ELF-1 (cell line): ENCODE measurements around the gene CDKN2A.

Experiments used
- DNase-seq: peaks from one replicate; pipeline ENCODE4 v3.0.0-alpha.2; 2016; ENCODE audit warnings: low read depth, low spot score

CDKN2A gene

DNA sequence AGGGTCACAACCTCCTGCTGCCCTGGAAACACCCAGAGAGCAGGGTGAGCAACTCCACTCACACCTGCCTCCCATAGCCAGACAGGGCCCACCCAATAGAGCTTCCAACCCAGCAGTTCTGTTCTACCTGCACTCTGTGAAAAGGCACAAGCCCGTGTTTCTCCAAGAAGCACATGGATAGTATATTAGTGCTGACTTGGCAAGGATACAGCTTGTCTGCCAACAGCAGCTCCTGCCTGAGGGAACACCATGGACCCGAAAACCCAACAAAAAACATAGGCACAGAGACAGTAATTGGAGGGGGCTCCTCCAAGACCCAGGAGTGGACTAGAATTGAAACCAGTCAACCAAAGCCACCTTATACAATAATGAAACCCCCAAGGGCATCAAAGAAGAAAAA lies 48.6 kb downstream of the CDKN2A start:
- no peak for DNase-seq

DNA sequence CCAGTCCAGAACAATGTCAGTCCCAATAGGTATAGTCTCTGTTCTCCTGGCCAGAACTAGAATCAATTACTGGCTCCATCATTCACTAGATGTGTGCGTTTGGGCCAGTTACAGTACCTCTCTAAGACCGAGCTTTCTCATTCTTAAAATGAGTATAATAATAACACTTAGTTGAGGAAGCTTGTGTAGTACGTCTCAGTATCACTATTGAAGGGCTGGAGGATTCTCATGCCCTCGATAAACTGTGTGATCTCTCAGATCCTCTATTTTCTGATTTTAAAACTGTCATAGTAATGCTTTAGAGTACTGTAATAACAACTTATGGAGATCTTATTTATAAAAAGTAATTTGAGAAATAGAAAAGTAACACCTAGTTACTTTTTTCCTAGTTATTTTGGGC lies 50.7 kb downstream of the CDKN2A start:
- DNase-seq, result no peak

GRCh38 chr9:21941337-21941995 lies 52.7 kb downstream of the CDKN2A start:
- no peak for DNase-seq

- DNase-seq, result no peak
These were observed 58.0 kb downstream of the CDKN2A start for GRCh38 chr9:21936161-21936560.

- no peak for DNase-seq
These were observed 58.6 kb downstream of the CDKN2A start for GRCh38 chr9:21935631-21936030.

DNA sequence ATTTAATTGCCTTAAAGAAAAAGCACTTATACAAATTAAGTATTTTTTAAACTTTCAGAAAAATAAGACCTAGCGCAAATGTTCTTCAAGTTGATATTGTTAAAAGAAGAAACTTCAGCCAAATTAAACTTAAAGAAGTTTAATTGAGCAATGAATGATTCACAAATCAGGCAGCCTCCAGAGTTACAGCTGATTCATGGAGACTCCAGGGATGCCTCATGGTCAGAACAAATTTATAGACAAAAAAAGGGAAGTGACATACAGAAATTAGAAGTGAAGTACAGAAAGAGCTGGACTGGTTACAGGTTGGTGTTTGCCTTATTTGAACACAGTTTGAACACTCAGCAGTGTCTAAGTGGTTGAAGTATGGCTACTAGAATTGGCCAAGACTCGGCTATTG lies 60.3 kb downstream of the CDKN2A start:
- DNase-seq, result no peak

GRCh38 chr9:21933281-21933680 lies 60.9 kb downstream of the CDKN2A start:
- no peak for DNase-seq

DNA sequence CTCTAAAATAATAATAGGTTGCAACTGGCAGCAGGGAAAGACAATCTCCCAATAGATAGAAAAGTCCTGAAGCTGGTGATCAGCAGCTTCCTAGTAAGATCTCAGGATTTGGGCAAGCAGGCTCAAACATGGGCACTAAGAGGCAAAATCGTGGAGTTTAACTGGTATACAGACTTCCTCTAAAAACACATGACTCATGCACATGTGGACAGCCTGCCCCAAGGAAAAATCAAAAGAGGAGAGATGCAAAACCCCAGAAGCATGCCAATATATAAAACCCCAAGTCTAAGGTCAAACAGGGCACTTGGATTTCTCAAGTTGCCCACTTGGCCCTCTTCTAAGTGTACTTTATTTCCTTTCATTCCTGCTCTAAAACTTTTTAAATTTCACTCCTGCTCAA lies 62.8 kb downstream of the CDKN2A start:
- no peak for DNase-seq

- DNase-seq, result no peak
These were observed 66.4 kb downstream of the CDKN2A start for GRCh38 chr9:21927752-21928151.

DNA sequence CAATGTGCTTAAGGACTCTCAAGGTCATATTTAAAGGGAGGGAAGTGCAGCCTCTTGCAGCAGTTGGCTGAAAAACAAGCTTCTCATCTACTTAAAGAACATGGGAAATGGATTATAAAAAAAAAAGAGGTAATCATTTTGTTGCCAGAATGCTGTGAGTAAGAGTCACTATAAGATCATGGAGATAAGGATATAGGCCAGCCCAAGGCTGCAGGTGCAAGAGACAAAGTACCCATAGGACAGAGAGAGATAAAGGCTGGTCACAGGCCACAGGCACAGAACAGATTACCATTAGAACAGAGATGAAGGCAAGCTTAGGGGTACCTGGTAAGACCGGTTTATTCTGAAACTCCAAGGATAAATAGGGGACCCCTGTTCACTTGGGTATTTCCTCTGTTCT lies 70.5 kb downstream of the CDKN2A start:
- no peak for DNase-seq

- no peak for DNase-seq
These were observed 74.5 kb downstream of the CDKN2A start for GRCh38 chr9:21919377-21920362.
